ELR (cell line): ENCODE results near the gene NECTIN1.

Experiments used
- DNase-seq: peaks from one replicate; pipeline ENCODE4 v3.0.0-alpha.2; 2015; ENCODE audit warnings: low read depth

NECTIN1 gene

DNA sequence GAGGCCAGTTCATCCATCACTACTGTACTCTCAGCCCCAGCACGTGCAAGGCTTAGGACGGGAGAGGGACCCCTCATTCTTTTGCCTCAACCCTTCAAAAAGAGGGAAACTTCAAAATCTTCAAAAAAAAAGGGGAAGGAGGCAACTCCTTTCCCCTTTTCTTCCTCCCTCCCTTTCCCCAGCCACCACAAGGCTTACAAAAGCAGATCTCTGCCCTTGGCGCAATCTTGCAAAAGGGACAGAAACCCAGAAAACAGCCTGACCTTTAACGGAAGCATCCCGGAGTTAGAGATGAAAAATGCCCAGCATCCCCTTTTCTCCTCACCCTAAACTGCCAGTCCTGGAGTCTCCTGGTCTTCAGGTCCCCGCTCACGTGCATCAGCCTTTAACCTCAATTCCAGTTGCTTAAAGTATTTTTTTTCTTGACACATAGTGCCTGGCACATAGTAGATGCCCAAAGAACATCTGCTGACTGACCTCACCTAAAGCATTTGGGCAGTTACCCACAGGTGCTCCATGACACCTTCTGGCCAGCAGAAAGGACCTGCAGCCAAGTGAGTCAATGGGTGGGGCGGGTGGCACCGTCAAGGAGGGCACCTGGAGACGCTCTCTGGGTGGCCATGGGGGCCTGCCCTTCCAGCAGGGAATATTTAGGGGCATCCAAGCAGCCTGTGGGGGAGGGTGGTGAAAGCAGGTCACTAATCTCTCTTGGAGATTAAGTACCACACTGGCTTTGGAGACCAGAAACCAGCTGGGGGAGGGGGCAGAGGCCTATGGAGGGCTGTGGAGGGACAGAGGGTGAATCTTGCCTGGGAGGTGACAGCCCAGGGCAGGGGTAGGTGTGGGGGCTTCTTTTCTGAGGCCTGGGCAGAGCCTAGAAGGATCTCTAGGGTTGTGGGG lies 16.3 kb downstream of the NECTIN1 start:
- DNase-seq, result no peak

DNA sequence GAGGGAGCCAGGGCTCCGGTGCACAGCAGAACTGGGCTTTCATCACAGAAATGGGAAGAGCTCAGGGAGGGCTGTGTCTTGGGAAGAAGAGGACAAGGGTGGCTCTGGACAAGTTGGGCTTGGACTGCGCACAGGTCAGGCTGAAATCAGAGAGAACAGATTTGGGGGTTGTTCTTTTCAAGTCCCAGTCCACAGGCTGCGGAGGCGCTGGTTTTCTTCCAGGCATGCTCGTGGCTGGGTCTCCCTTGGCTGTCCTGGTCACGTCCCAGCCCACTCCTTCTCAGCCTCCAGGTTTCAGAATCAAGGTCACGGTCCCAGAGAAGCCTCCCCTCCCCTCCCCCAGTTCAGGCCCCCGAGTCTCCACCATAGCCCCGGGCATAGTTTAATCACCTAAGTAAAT lies 17.0 kb downstream of the NECTIN1 start:
- no peak for DNase-seq

DNA sequence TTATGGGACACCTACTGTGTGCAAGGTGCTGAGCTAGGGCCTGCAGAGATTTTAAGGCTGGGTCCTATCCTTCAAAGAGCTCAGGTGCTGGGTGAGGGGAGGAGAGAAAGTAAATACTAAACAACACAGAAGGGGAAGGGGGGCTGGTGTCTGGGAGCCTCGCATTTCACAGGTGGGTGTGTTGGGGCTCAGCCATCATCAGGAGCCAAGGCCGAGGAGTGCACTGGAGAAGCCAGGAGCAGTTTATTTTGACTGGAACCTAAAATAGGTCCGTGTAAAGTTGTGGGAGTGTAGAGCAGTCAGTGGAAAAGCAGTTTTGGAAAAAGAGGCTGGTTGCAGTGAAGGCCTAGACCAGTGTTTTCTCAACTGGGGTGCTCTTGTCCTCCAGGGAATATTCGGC lies 17.5 kb downstream of the NECTIN1 start:
- DNase-seq, result no peak

DNA sequence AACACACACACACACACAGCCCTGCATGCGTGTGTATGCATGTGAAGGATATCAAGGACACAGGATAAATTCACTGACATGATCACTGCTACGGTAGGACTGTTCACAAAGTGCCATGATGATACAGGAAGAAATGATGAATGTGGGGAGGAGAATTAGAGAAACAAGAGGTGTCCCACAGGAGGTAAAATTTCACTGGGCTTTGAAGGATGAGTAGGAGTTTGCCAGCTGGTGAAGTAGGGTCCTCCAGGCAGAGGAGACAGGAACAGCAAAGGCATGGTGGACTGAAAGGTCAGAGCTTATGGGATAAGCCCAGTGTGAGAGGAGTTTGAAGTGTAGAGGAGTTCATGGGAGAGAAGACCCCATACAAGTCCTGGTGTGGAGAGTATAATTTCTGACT lies 18.6 kb downstream of the NECTIN1 start:
- DNase-seq, result no peak

DNA sequence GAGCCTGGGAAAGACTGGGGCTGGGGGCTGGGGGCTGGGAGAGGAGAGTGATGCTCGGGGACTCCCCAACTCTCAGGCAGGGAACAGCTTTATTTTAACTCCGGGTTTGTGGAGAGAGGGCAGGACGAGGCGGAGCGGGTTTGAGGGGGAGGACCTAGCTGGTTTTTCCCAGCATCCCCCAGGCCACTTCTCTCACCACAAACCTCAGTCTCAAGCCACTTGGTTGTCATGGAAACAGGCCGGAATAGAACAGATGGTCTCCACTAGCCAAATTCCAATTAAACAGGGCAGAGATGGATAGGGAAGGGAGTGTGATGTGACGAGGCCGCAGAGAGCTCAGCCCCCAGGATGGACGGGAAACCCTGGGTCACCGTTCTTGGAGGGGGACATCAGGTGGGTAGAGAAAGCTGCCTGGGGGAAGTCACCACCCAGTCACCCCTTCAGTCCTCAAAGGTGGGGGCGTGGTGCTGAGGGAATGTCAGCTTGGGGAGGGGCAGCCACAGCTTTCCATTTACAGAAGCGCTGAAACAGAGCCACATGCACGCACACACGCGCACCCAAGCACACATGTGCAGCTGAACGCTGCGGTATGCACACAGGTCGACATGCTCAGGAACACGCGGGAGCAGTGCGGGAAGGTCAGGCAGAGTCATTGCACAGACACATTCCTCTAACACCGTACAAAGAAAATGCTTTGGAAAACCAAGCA lies 19.2 kb downstream of the NECTIN1 start:
- DNase-seq, result peak; percentile 32

DNA sequence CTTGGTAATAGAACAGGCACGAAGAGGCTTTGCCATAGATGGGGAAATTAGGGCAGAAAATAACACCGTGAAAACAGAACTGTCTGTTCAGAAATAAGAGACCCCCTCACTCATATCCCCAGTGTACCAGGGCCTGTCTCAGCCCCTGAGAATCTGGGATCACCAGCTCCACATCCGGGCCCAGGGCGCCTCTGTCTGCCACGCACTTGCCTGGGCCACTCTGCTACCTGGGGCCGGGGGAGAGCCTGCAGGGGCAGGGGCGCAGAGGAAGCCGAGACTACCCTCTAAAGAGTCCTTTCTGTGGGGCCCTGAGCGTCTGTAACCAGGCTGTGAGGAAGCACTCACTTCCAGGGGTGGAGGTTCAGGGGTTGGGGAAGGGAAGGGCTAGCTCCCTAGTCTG lies 19.8 kb downstream of the NECTIN1 start:
- DNase-seq, result no peak

DNA sequence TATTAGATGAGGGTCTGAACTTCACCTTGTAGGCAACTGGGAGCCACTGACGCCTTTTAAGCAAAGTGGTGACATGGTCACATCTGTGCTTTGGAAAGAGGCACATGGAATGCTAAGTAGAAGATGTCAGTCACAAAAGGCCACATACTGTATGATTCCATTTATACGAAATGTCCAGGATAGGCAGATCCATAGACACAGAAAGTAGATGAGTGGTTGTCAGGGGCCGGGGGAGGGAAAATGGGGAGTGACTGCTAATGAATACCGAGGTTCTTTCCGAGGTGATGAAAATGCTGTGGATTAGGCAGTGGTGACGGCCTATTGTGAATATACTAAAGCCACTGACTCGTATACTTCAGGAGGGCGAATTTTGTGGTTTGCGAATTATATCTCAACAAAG lies 20.6 kb downstream of the NECTIN1 start:
- DNase-seq, result no peak

DNA sequence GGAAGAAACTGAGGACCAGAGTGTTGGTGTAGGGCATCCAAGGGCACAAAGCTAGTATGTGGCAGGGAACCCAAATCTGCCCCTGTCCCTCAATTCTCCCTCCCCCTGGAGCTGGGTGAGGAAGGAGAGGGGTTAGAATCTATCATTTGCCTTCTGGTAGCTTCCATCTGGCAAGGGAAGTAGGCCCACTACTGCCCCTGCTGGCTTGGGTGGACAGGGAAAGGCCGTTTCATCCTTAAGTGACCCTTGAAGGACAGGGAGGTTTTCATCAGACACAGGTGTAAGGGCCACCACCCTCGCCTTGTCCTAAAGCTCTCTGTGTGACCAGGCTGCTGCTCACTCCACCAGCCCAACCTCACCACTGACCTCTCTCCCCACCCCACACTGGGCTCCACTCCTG lies 22.1 kb downstream of the NECTIN1 start:
- DNase-seq, result peak; percentile 12

DNA sequence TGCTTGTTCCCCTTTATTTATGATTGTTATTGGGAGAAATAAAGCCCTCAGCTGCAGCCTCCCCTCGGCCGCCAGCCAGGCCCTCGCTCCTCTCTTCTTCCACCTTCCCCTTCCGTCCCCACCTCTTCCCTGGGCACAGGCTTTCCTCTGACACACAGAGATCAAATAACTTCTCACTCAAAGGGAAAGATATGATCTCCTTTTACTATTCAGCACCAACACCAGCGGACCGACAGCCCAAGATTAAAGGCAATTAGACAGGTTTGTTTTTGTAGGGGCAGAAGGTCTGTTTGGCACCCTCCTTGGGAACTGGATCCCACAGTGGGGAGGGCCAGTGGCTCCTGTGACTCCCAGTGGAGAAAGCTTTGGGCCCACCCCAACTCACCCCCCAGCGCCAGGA lies 23.0 kb downstream of the NECTIN1 start:
- DNase-seq, result no peak

DNA sequence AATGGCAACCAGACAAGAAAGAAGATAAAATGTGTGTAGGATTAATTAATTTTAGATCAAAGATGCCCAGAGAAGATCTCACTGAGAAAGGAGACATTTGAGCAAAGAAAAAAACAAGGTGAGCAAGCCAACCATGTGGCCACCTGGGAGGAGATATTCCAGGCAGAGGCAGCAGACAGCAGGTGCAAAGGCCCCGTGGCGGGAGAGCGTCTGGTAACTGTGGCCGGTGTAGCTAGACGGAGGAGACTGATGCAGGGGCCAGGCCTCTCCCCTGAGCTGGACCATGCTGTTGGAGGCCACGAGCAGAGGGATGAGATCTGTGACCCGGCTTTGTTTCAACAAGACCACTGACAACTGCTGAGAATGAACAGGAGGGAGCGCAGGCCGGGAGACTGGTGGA lies 23.6 kb downstream of the NECTIN1 start:
- no peak for DNase-seq

DNA sequence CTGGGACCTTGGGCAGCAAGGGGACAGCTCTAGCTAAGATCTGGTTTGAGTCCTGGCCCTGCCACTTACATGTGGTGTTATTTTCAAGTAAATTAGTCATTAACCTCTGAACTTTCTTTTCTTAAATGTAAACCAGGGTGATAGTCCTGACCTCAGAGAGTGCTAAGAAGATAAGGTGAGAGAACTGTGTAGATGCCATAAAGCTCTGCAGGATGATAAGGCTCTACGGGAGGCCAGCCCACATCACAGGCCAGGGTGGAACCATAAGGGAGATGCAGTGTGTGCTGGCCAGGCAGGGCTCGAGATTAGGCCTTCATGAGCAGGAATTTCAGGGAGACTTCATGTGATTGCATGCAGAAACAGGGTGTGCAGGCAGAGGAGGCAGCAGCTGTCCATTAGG lies 24.2 kb downstream of the NECTIN1 start:
- no peak for DNase-seq

DNA sequence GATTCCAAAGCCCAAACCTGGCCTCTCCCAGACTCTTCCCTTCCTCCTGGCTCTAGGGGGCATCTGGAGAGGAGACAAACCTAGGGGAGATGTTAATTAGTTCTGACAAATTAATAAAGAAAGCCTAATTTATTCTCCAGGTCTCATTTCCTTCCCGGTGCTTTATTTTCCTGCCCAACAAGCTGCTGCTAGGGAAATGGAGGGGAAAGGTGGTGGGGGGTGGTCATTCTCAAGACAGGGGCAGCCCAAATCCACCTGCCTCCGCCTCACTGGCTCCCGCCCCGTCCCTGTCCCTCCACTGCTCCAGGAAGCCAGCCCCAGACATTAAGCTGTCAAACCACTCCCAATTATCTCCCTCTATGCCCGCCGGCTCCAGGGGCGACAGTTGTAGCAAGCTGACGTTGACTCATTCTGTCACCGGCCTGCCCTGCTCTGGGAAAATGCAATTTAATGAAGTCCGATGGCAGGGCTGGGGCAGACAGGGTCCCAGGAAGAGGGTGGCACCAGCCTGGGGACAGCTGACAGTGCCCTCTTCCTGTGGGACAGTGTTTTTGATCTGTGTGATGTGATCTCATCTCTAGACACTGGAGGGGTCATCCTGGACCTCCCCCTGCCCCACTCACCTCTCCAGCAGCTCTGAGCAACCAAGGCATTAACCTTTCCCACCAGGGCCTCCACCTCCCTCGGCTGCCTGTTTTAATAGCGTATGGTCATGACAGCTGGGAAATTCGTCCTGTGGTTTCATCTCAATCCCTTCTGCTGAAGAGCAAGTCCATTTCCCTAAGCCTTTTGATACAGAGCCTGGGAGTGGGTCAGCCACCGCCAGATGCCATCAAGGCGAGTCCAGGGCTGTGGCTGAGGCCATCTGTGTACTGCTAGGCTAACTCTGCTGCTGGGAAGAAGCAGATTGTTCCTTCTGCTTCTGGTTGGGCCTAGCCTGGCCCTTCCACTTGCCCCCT lies 27.1 kb downstream of the NECTIN1 start:
- peak; percentile 58 for DNase-seq

DNA sequence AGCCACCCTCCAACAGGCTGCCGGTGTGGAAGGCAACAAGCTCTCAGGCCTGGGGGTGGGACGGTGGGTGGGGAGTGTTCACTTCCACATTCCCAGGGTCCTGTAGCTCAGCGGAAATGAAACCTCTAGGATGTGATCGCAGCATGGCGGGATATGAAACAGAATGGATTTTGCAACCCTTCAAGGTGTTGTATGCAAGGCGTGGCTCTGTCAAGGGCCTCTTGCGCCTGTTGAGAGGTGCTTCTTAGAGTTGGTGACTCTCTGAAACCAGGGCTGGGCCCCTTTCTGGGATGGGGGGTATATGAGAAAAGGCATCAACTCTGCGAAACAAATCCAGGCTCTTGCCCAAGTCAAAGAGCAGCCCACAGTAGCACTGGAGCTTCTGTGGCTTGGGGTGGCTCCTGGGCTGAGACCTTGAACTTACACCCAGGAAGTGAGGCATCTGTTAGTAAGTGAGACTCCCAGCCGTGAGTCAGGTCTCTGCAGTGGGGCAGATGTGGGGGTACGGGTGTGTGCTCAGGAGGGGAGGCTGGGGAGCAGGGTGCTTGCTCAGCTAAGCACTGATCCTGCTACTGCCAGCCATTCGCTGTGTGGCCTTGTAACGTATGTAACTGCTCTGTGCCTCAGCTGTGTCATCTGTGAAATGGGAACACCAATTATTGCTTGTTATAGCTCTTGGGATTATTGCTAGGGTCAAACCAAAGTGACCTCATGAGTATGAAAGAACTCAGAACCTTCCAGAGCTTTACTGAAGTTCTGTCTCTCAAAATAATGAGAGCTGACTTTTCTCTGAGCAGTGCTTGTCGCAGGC lies 28.3 kb downstream of the NECTIN1 start:
- peak; percentile 74 for DNase-seq

DNA sequence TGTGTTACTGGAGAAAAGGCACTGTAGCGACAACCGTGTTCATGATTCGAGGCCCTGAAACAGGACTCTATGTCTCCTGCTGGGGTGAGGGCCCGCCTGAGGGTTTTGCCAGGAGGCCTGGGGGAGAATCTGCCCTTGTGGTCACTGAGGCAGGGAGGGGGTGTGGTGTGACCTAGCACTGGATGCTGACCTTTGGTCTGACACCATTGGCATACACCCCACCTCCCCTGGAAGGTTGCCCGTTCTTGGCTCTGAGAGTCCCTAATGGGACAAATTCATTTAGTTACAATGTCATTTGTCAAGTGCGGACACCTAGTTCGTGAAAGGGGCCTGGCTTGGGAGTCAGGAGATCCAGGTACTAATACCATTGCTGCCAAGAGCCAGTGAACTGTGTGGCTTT lies 29.0 kb downstream of the NECTIN1 start:
- no peak for DNase-seq

DNA sequence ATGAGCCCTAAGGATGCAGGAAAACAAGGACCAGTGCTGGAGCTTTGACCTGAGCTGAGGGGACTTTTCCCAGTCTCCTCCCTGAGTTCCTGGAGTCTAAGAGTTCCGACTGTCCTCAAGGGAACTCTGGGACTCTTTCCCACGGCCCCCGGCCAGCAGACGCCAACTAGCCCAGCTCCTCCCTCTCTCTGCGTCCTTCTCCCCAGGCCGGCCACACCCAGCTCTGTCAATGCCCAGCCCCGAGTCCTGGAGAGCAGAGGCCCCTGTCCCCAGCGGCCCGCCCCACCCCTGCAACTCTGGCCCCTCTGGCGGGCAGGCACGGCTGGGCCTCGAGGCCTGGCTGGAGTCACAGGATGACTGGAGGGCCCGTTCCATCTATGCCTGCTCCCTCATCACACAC lies 29.8 kb downstream of the NECTIN1 start:
- DNase-seq, result no peak

DNA sequence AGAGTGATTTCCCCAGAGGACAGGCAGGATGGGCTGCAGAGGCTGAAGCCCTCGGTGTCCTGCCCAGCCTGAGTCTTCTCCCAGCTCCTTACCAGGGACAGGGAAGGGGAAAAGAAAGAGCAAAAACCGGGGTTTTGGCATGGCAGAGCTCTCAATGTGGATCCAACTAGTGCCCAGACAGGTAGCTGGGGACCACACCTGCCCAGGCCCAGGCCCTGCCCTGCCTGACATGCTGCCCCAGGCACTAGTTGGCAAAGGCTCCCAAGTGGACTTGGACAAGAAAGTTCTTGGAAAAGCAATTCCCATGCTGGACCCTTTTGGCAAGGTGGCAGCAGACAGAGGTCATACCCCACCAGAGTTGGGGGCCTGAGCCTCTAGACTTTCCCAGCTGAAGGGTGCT lies 31.1 kb downstream of the NECTIN1 start:
- no peak for DNase-seq

DNA sequence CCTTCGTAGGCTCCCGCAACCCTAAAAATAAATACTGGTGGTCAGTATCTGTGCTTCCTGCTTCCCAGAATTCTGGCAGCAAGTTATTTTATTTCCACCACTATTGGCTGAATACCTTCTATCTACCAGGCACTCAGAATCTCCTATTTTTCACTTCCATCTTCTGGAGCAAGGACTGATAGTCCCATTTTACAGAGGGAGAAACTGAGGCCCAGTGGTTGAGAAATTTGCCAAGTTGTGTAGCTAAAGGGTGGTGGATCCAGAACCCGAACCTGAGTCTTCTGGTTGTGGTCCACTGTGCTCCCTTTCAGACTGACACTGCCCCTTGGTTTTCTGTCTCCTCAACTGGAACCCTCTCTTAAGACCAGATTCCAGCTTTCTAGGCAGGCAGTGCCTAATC lies 31.6 kb downstream of the NECTIN1 start:
- no peak for DNase-seq

DNA sequence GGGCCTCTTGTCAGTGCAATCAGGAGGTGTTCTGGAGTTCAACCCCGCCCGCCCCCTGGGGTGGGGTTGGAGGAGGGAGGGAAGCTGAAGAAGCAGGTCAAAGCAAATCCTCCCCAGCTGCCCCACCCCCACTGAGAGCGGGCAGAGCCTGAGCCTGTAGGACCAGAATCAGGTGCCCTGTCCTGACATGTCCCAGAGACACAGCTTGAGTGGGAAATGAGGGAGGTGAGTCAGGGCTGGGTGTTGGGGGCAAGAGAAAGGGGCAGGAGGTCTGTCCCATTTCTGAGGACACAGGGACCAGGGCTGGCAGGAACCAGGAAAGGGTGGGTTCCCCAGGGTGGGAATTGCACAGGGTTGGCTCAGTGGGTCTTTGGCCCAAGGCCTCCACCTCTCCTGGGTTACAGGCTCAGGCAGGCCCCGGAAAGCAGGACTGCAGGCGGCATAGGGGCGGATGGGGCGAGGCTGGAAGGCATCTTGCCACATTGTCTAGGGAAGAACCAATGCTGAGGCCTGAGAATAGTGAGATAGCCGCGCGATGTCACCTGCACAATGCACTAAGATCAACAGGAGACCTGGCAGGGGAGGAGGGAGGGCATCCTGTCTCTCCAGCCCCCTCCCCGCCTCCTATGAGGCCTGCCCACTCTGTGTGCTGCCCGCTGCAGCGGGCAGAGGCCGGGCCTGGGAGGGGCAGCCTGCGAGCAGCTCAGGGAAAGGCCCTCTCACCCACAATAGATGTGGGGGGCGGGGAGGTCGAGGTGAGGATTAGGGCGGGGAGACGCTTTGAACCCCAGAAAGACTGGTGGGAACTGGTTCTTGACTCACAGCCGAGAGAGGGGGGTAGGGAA lies 32.4 kb downstream of the NECTIN1 start:
- DNase-seq, result no peak

DNA sequence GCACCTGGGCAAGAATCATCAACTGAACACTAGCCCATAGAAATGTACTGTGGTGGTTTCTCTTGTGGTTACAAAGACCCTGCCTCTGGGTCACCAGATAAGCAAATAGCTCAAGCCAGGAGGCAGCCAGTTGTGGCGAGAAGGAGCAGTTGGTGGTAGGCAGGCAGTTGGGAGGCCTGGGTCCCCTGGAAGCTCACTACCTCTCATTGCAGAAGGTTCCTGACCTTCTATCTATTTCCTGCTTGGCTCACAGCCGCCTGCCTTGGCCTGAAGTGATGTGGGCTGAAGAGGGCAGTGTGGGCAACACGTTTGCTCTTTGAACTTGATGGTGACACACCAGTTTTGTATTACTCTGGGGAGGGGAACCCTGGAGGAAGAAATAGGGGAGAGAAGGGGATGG lies 34.7 kb downstream of the NECTIN1 start:
- DNase-seq, result no peak

DNA sequence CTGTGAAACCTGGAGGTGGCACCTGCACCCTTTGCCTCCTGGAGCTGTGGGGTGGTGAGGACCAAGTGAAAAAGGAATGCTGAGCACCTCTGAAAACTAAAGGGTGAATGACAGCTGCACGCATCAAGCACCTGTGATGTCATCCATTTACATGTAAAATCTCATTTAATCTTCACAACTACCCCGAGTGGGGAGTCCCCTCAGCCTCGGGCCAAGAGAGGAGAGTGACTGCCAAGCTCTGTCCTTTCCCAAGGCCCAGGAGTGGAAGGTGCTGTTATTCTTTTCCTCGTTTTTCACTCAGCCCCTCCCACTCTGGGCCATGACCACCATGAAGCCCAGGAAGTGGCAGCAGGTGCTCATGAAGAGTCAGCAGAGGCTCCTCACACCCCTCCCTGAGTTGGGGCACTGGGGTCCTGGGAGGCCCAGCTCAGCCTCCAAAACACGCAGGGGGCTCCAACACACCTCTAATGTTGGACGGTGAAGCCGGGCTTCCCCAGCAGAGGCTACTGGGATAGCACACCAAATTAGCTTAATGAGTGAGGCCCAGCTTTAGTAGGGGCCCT lies 35.7 kb downstream of the NECTIN1 start:
- no peak for DNase-seq

DNA sequence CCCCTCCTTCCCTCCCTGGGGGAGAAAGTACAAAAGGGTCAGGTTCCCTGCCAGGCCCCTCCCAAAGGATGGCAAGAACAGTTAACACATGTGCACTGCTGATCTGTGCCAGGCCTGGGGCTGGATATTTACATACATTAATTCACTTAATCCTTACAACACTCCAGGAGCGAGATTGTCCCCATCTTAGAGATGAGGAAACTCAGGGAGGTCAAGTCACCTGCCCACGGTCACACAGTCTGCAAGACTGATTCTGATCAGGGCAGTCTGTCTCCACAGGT lies 36.5 kb downstream of the NECTIN1 start:
- no peak for DNase-seq
